H4 (cell line): ENCODE results near the gene FNDC7. TPM values are rescaled to one million over a fixed set of nuclear protein-coding genes. Genes with fewer than 3 reads are reported as not detected.
A peak's percentile ranks its signal among the peaks of the same experiment; 100 is the strongest.
"Not testable (repeated sequence)": the region's sequence is repeated elsewhere in the genome, so short reads cannot be mapped to it uniquely, and the experiment has no call there.

Experiments used
- DNase-seq: peaks from one replicate; pipeline ENCODE4 v3.0.0-alpha.2; 2015; ENCODE audit warnings: low spot score
- total RNA-seq: library from RNA; depleted of rRNA; stranded (reverse); fragments of >200 nt; shearing (Covaris generic); gene quantifications from 2 replicates; pipeline ENCODE4 v1.2.3, GENCODE V29; 2014; rRNA removed

Gene FNDC7
- not detected in 2 replicates for total RNA-seq

- DNase-seq, result no peak
Measured at GRCh38 chr1:108712606-108713150, at the start of gene FNDC7. Gene FNDC7, plus strand, starts transcription at chr1:108712908. Its CDS starts 26 bp downstream, at chr1:108712934.

GRCh38 chr1:108663074-108663473, 49.6 kb upstream of the FNDC7 start:
- no peak for DNase-seq

- no peak for DNase-seq
Measured at GRCh38 chr1:108664481-108664880, 48.2 kb upstream of the FNDC7 start.

- DNase-seq, result no peak
Measured at GRCh38 chr1:108665067-108665466, 47.6 kb upstream of the FNDC7 start.

- no peak for DNase-seq
Measured at GRCh38 chr1:108665771-108666170, 46.9 kb upstream of the FNDC7 start.

- DNase-seq, result not testable (repeated sequence)
Measured at GRCh38 chr1:108667422-108667821, 45.3 kb upstream of the FNDC7 start.

GRCh38 chr1:108668777-108669176, 43.9 kb upstream of the FNDC7 start:
- no peak for DNase-seq

- DNase-seq, result no peak
Measured at GRCh38 chr1:108669679-108670078, 43.0 kb upstream of the FNDC7 start.

- DNase-seq, result no peak
Measured at GRCh38 chr1:108670131-108670773, 42.5 kb upstream of the FNDC7 start.

- no peak for DNase-seq
Measured at GRCh38 chr1:108671143-108671542, 41.6 kb upstream of the FNDC7 start.

GRCh38 chr1:108678706-108679105, 34.0 kb upstream of the FNDC7 start:
- DNase-seq, result no peak

GRCh38 chr1:108679586-108680213, 33.0 kb upstream of the FNDC7 start:
- no peak for DNase-seq

GRCh38 chr1:108681701-108682100, 31.0 kb upstream of the FNDC7 start:
- peak; percentile 33 for DNase-seq

GRCh38 chr1:108685529-108685928, 27.2 kb upstream of the FNDC7 start:
- DNase-seq, result no peak

GRCh38 chr1:108686614-108687313, 25.9 kb upstream of the FNDC7 start:
- DNase-seq, result no peak

- no peak for DNase-seq
Measured at GRCh38 chr1:108691128-108691941, 21.4 kb upstream of the FNDC7 start.

- DNase-seq, result peak; percentile 90
Measured at GRCh38 chr1:108691942-108692723, 20.6 kb upstream of the FNDC7 start, which contains the start of gene PRPF38B. Gene PRPF38B, plus strand, starts transcription at chr1:108692310. Its CDS starts 282 bp downstream, at chr1:108692592.

- DNase-seq, result peak; percentile 64
Measured at GRCh38 chr1:108692724-108693655, 19.7 kb upstream of the FNDC7 start.

GRCh38 chr1:108695535-108695934, 17.2 kb upstream of the FNDC7 start:
- no peak for DNase-seq
